HG03045 (cell line): ENCODE results near the gene OR8B3.

ENCODE experiments used
- ATAC-seq: cut with Tn5 transposase; IDR thresholded peaks from one replicate; pipeline ENCODE4 v1.9.1; 2021; ENCODE audit warnings: mild to moderate bottlenecking, moderate library complexity; ENCODE audit not compliant: unreplicated experiment

The OR8B3 gene

GRCh38 chr11:124376280-124376679, 22.5 kb downstream of the OR8B3 start:
- no peak for ATAC-seq

DNA sequence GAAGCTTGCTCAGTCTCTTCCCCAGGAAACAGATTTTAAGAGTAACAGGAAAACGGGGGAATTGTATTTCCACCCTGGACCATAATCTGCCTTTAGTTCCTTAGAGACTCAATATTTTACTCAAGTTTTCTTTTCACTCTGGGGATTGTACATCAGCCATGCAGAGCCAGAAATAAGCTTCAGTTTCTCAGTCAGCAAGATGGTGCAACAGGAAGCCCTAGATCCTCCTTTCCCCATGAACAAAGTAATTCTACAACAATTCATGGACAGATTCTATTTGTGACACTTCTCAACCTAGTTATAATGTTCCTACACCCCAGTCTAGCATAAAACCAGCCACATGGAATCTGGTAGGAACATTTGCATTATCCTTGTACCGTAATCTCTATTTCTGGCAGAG, 39.3 kb downstream of the OR8B3 start:
- ATAC-seq: no peak

DNA sequence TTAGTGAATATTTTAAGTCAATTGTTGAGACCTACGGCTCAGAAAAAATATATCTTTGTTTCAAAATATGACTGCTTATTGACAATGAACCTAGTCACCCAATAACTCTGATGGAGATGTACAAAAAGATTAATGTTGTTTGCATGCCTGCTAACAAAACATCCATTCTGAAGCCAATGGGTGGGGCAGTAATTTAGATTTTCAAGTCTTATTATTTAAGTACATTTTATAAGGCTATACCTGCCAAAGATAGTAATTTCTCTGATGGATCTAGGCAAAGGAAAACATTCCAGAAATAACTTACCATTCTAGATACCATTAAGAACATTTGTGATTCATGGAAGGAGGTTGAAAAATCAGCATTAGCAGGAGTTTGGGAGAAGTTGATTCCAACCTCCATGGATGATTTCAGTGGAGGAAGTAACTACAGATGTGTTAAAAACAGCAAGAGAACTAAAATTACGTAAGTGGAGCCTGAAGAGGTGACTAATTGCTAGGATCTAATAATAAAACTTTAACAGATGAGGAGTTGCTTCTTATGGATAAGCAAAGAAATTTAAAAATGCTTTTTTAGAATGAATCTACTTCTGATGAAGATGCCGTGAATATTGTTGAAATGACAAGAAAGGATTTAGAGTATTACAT, 52.4 kb downstream of the OR8B3 start:
- ATAC-seq: no peak
